Endothelial cell of umbilical vein (primary cell): ENCODE measurements around the gene MAML2.

Experiments
- EZH2 ChIP-seq: IDR thresholded peaks from 2 replicates; pipeline ENCODE4 v1.6.1; 2012; ENCODE audit warnings: borderline replicate concordance, low read depth, mild to moderate bottlenecking, moderate library complexity, low read length, inconsistent platforms; ENCODE audit not compliant: severe bottlenecking
- POLR2AphosphoS5 ChIP-seq: IDR thresholded peaks from 2 replicates; pipeline ENCODE4 v1.6.1; 2012; ENCODE audit warnings: low read depth, mild to moderate bottlenecking, control low read depth, low read length, moderate library complexity; ENCODE audit not compliant: insufficient read depth
- TF ChIP-seq, protein P1 (sequence below), 2 donors: IDR thresholded peaks; 1 replicate in 1 of 2; 2 replicates in 1 of 2; pipeline ENCODE4 v1.5.1; 2011; ENCODE audit warnings: low read length in 2 of 2, mild to moderate bottlenecking in 2 of 2, moderate library complexity in 2 of 2, control low read depth in 1 of 2, inconsistent platforms in 1 of 2, low read depth in 1 of 2; ENCODE audit not compliant: insufficient read depth in 1 of 2; ENCODE audit errors: extremely low read depth in 1 of 2

GRCh38 chr11:96179905-96180304, 163.1 kb downstream of the MAML2 start:
- TF ChIP-seq, protein P1, sequence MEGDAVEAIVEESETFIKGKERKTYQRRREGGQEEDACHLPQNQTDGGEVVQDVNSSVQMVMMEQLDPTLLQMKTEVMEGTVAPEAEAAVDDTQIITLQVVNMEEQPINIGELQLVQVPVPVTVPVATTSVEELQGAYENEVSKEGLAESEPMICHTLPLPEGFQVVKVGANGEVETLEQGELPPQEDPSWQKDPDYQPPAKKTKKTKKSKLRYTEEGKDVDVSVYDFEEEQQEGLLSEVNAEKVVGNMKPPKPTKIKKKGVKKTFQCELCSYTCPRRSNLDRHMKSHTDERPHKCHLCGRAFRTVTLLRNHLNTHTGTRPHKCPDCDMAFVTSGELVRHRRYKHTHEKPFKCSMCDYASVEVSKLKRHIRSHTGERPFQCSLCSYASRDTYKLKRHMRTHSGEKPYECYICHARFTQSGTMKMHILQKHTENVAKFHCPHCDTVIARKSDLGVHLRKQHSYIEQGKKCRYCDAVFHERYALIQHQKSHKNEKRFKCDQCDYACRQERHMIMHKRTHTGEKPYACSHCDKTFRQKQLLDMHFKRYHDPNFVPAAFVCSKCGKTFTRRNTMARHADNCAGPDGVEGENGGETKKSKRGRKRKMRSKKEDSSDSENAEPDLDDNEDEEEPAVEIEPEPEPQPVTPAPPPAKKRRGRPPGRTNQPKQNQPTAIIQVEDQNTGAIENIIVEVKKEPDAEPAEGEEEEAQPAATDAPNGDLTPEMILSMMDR (IDR thresholded peaks at IDR 0.05; ENCODE audit: extremely low read depth in 1 of 2, insufficient read depth in 1 of 2, low read depth in 1 of 2, low read length in 2 of 2): no peak
- TF ChIP-seq POLR2AphosphoS5 (no peak), EZH2 (no peak)
